ENCODE data around the gene C6orf89. TPM values are rescaled to one million over a fixed set of nuclear protein-coding genes. Genes with fewer than 3 reads are reported as not detected.
"Not testable (repeated sequence)": the region's sequence is repeated elsewhere in the genome, so short reads cannot be mapped to it uniquely, and the experiment has no call there.

The C6orf89 gene
- total and polyA plus RNA-seq, 4 donors: 16.7 to 59.7 (median 39.8) TPM

DNA sequence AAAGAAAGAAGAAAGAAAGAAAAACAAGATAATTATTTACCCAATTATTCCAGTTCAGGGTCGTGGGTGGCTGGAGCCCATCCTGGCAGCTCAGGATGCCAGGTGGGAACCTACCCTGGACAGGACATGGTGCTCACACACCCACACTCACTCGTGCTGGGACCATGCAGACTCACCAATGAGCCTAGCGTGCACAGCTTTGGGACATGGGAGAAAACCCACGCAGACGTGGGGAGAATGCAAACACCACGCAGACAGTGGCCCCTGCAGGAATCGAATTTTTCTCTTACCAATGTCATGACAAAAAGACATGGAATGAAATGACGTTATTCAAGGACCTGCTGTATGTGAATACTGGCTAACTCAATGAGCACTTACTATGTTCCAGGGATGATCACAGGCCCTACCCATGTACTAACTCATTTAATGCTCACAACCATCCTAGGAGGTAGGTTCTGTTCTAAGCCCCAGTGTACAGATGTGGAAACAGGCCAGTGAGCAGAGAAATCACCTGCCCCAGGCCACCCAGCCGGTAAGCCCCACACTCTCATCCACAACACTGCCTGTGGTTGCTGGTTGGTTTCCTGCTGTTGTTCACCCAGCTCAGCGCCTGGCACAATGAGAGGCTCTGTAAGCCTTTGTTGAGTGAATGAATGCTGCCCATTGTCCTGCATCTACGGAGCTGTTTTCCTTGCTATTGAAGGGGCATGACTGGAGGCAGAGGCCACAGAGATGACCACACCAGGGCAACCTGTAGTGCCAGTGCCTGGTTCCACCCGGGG lies 62.0 kb downstream of the C6orf89 start:
- ATAC-seq (ENCODE audit: low FRiP score): no peak
- intact Hi-C loops (cut with DNase I): no loop called here
- no peaks in the 10 kb centered on the region for H3K4me1 ChIP-seq (ENCODE audit: control insufficient read depth in 1 of 2, insufficient read depth in 2 of 2, low read length in 2 of 2)
- H3K9me3 ChIP-seq (ENCODE audit: control insufficient read depth, low read length): no peaks in the 10 kb centered on the region
- DNase-seq: peak in 1 of 2 donors; percentile 38
- no peaks in the 10 kb centered on the region for H3K36me3 ChIP-seq (ENCODE audit: control insufficient read depth in 1 of 2, insufficient read depth in 2 of 2, low read length in 1 of 2)
- H3K27me3 ChIP-seq (ENCODE audit: control insufficient read depth in 1 of 2, insufficient read depth in 2 of 2, low read length in 1 of 2): no peaks in the 10 kb centered on the region
- H3K4me3 ChIP-seq (ENCODE audit: low read length in 2 of 2): no peak overlapping the region
- H3K27ac ChIP-seq (ENCODE audit: low read depth in 1 of 2, low read length in 2 of 2): no peak overlapping the region
- 75 to 79% methylated on average over 12 of the region's 12 CpGs for WGBS, 2 donors

GRCh38 chr6:36949076-36949475 lies 63.3 kb downstream of the C6orf89 start:
- intact Hi-C loops (cut with DNase I); DNase-seq; H3K4me3 ChIP-seq (ENCODE audit: low read length in 2 of 2); H3K4me1 ChIP-seq (ENCODE audit: control insufficient read depth in 1 of 2, insufficient read depth in 2 of 2, low read length in 2 of 2); H3K27me3 ChIP-seq (ENCODE audit: control insufficient read depth in 1 of 2, insufficient read depth in 2 of 2, low read length in 1 of 2); H3K36me3 ChIP-seq (ENCODE audit: control insufficient read depth in 1 of 2, insufficient read depth in 2 of 2, low read length in 1 of 2); ATAC-seq (ENCODE audit: low FRiP score); H3K9me3 ChIP-seq (ENCODE audit: control insufficient read depth, low read length); H3K27ac ChIP-seq (ENCODE audit: low read depth in 1 of 2, low read length in 2 of 2): not testable (repeated sequence)
- WGBS, 2 donors: 83 to 96% methylated on average over 9 of the region's 9 CpGs

- H3K9me3 ChIP-seq (ENCODE audit: control insufficient read depth, low read length): no peaks in the 10 kb centered on the region
- H3K36me3 ChIP-seq (ENCODE audit: control insufficient read depth in 1 of 2, insufficient read depth in 2 of 2, low read length in 1 of 2): no peaks in the 10 kb centered on the region
- intact Hi-C loops (cut with DNase I): no loop called here
- WGBS, 2 donors: 75 to 81% methylated on average over 3 of the region's 3 CpGs
- no peak overlapping the region for H3K27ac ChIP-seq (ENCODE audit: low read depth in 1 of 2, low read length in 2 of 2)
- H3K4me3 ChIP-seq (ENCODE audit: low read length in 2 of 2): no peak overlapping the region
- DNase-seq (no peak), ATAC-seq (ENCODE audit: low FRiP score) (no peak)
- no peaks in the 10 kb centered on the region for H3K27me3 ChIP-seq (ENCODE audit: control insufficient read depth in 1 of 2, insufficient read depth in 2 of 2, low read length in 1 of 2)
- no peaks in the 10 kb centered on the region for H3K4me1 ChIP-seq (ENCODE audit: control insufficient read depth in 1 of 2, insufficient read depth in 2 of 2, low read length in 2 of 2)
Measured at GRCh38 chr6:36949636-36950035, 63.9 kb downstream of the C6orf89 start.

GRCh38 chr6:36953931-36954261 lies 68.1 kb downstream of the C6orf89 start:
- Histone ChIP-seq H3K9me3 (ENCODE audit: control insufficient read depth, low read length) (no peaks in the 10 kb centered on the region), H3K36me3 (ENCODE audit: control insufficient read depth in 1 of 2, insufficient read depth in 2 of 2, low read length in 1 of 2) (no peaks in the 10 kb centered on the region), H3K4me3 (ENCODE audit: low read length in 2 of 2) (no peak overlapping the region), H3K4me1 (ENCODE audit: control insufficient read depth in 1 of 2, insufficient read depth in 2 of 2, low read length in 2 of 2) (no peaks in the 10 kb centered on the region), H3K27ac (ENCODE audit: low read depth in 1 of 2, low read length in 2 of 2) (no peak overlapping the region), H3K27me3 (ENCODE audit: control insufficient read depth in 1 of 2, insufficient read depth in 2 of 2, low read length in 1 of 2) (no peaks in the 10 kb centered on the region)
- intact Hi-C loops (cut with DNase I): no loop called here
- DNase-seq (peak in 1 of 2 donors; percentile 4), ATAC-seq (ENCODE audit: low FRiP score) (no peak)
- WGBS, 2 donors: 91 to 96% methylated on average over 1 of the region's 1 CpG

GRCh38 chr6:36954262-36954931 lies 68.6 kb downstream of the C6orf89 start, which contains the start of gene PI16:
Gene PI16, plus strand, starts transcription at chr6:36954738. Its CDS starts 23 bp downstream, at chr6:36954761.
- no peak within 1 kb of the TSS for H3K4me3 ChIP-seq (ENCODE audit: low read length in 2 of 2)
- H3K27me3 ChIP-seq (ENCODE audit: control insufficient read depth in 1 of 2, insufficient read depth in 2 of 2, low read length in 1 of 2): no peaks in the 10 kb centered on the region
- H3K36me3 ChIP-seq (ENCODE audit: control insufficient read depth in 1 of 2, insufficient read depth in 2 of 2, low read length in 1 of 2): no peaks in the 10 kb centered on the region
- WGBS, 2 donors: 64 to 71% methylated on average over 14 of the region's 14 CpGs
- ATAC-seq (ENCODE audit: low FRiP score): no peak
- H3K27ac ChIP-seq (ENCODE audit: low read depth in 1 of 2, low read length in 2 of 2): no peak within 1 kb of the TSS
- intact Hi-C loops (cut with DNase I): no loop called here
- no peaks in the 10 kb centered on the region for H3K9me3 ChIP-seq (ENCODE audit: control insufficient read depth, low read length)
- no peaks in the 10 kb centered on the region for H3K4me1 ChIP-seq (ENCODE audit: control insufficient read depth in 1 of 2, insufficient read depth in 2 of 2, low read length in 2 of 2)
- DNase-seq: peak in 1 of 2 donors; percentile 70

GRCh38 chr6:36955136-36955535 lies 69.4 kb downstream of the C6orf89 start:
- ATAC-seq (ENCODE audit: low FRiP score) (no peak), DNase-seq (peak in 1 of 2 donors; percentile 28)
- no peaks in the 10 kb centered on the region for H3K36me3 ChIP-seq (ENCODE audit: control insufficient read depth in 1 of 2, insufficient read depth in 2 of 2, low read length in 1 of 2)

GRCh38 chr6:36955671-36956445 lies 70.1 kb downstream of the C6orf89 start:
- no peaks in the 10 kb centered on the region for H3K4me1 ChIP-seq (ENCODE audit: control insufficient read depth in 1 of 2, insufficient read depth in 2 of 2, low read length in 2 of 2)
- no peak overlapping the region for H3K27ac ChIP-seq (ENCODE audit: low read depth in 1 of 2, low read length in 2 of 2)
- no peaks in the 10 kb centered on the region for H3K9me3 ChIP-seq (ENCODE audit: control insufficient read depth, low read length)
- intact Hi-C loops (cut with DNase I): no loop called here
- no peak for ATAC-seq (ENCODE audit: low FRiP score)
- no peak overlapping the region for H3K4me3 ChIP-seq (ENCODE audit: low read length in 2 of 2)
- H3K27me3 ChIP-seq (ENCODE audit: control insufficient read depth in 1 of 2, insufficient read depth in 2 of 2, low read length in 1 of 2): no peaks in the 10 kb centered on the region
- DNase-seq: peak in 1 of 2 donors; percentile 64
- 84 to 85% methylated on average over 9 of the region's 9 CpGs for WGBS, 2 donors
- H3K36me3 ChIP-seq (ENCODE audit: control insufficient read depth in 1 of 2, insufficient read depth in 2 of 2, low read length in 1 of 2): no peaks in the 10 kb centered on the region

More at GRCh38 chr6:36955136-36955535, 69.4 kb downstream of the C6orf89 start:
- Histone ChIP-seq H3K27ac (ENCODE audit: low read depth in 1 of 2, low read length in 2 of 2) (no peak overlapping the region), H3K27me3 (ENCODE audit: control insufficient read depth in 1 of 2, insufficient read depth in 2 of 2, low read length in 1 of 2) (no peaks in the 10 kb centered on the region), H3K9me3 (ENCODE audit: control insufficient read depth, low read length) (no peaks in the 10 kb centered on the region), H3K4me1 (ENCODE audit: control insufficient read depth in 1 of 2, insufficient read depth in 2 of 2, low read length in 2 of 2) (no peaks in the 10 kb centered on the region), H3K4me3 (ENCODE audit: low read length in 2 of 2) (no peak overlapping the region)
- intact Hi-C loops (cut with DNase I): no loop called here
- 83 to 87% methylated on average over 6 of the region's 6 CpGs for WGBS, 2 donors

DNA sequence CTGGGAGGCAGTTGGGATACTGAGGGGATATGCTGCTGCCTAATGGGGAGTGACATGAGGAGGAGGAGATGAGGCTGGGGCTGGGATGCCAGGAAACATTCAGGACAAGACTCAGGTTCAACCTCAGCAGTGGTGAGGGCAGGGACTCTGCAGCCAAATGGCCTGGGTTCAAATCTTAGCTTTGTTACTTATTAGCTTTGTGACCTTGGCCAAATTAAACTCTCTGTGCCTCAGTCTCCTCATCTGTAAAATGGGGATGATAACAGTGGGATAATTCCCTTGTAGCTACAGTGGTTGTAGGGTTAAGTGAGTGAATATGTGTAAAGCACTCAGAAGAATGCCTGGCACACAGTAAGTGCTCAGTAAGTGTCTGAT lies 70.7 kb downstream of the C6orf89 start:
- no peaks in the 10 kb centered on the region for H3K27me3 ChIP-seq (ENCODE audit: control insufficient read depth in 1 of 2, insufficient read depth in 2 of 2, low read length in 1 of 2)
- ATAC-seq (ENCODE audit: low FRiP score) (no peak), DNase-seq (no peak)
- H3K36me3 ChIP-seq (ENCODE audit: control insufficient read depth in 1 of 2, insufficient read depth in 2 of 2, low read length in 1 of 2): no peaks in the 10 kb centered on the region
- no peak overlapping the region for H3K4me3 ChIP-seq (ENCODE audit: low read length in 2 of 2)
- H3K9me3 ChIP-seq (ENCODE audit: control insufficient read depth, low read length): no peaks in the 10 kb centered on the region
- no peak overlapping the region for H3K27ac ChIP-seq (ENCODE audit: low read depth in 1 of 2, low read length in 2 of 2)
- no peaks in the 10 kb centered on the region for H3K4me1 ChIP-seq (ENCODE audit: control insufficient read depth in 1 of 2, insufficient read depth in 2 of 2, low read length in 2 of 2)
- intact Hi-C loops (cut with DNase I): no loop called here

All from aorta (tissue), 5 donors.